HEK293 (cell line): ENCODE measurements around the gene NELL1.

Experiments used
- CTCF ChIA-PET: fragments of 350-600 bp; formaldehyde crosslinking; extraction: SDS; loops from one replicate; lab custom pipeline; 2021; ENCODE audit warnings: antibody characterized with exemption; lab: Yijun Ruan, JAX
- POLR2A ChIA-PET: fragments of 300-600 bp; formaldehyde crosslinking; extraction: SDS; loops from one replicate; lab custom pipeline; 2020; ENCODE audit warnings: antibody characterized with exemption, inconsistent platforms; lab: Yijun Ruan, JAX
- H3K27ac ChIP-seq: fragments of 200-500 bp; sonication (Bioruptor generic); 2 replicates; pipeline ENCODE4 v1.5.1; 2014; ENCODE audit warnings: low read depth, low read length, control low read depth, inconsistent platforms; ENCODE audit errors: extremely low read depth
- H3K36me3 ChIP-seq, 2 experiments: fragments of 200-500 bp in 1 of 2; sonication (Bioruptor generic) in 1 of 2; 1 replicate in 1 of 2; 2 replicates in 1 of 2; pipeline ENCODE4 v1.5.1; 2014 to 2017; ENCODE audit warnings: inconsistent platforms in 2 of 2, low read length in 2 of 2; ENCODE audit not compliant: control insufficient read depth in 2 of 2, insufficient read depth in 1 of 2
- H3K4me1 ChIP-seq: fragments of 200-500 bp; sonication (Bioruptor generic); 2 replicates; pipeline ENCODE4 v1.5.1; 2014; ENCODE audit warnings: mild to moderate bottlenecking, low read length, inconsistent platforms; ENCODE audit not compliant: control insufficient read depth, insufficient read depth
- H3K4me3 ChIP-seq: 2 replicates; pipeline ENCODE4 v1.5.1; 2011; ENCODE audit warnings: low read depth, mild to moderate bottlenecking, control low read depth, low read length, moderate library complexity
- H3K9me3 ChIP-seq: fragments of 200-500 bp; sonication (Bioruptor generic); 2 replicates; pipeline ENCODE4 v1.5.1; 2014; ENCODE audit warnings: low read depth, low read length, inconsistent platforms; ENCODE audit not compliant: control insufficient read depth, insufficient read depth
- ATF2 ChIP-seq: fragments of 450-650 bp; formaldehyde crosslinking; IDR thresholded peaks from 2 replicates; pipeline ENCODE4 v1.5.1; 2016; ENCODE audit warnings: missing biosample characterization, missing genetic modification characterization, low read depth
- CTCF ChIP-seq: fragments of 450-650 bp; formaldehyde crosslinking; IDR thresholded peaks from 2 replicates; pipeline ENCODE4 v1.5.1; 2016; ENCODE audit warnings: missing biosample characterization, missing genetic modification characterization
- EGR2 ChIP-seq: fragments of 450-650 bp; formaldehyde crosslinking; IDR thresholded peaks from 2 replicates; pipeline ENCODE4 v1.5.1; 2016; ENCODE audit warnings: low read depth, missing biosample characterization, missing genetic modification characterization
- ELK4 ChIP-seq: IDR thresholded peaks from 2 replicates; pipeline ENCODE4 v1.6.1; 2011; ENCODE audit warnings: mild to moderate bottlenecking, low read depth, low read length, borderline replicate concordance
- KLF17 ChIP-seq: fragments of 450-650 bp; formaldehyde crosslinking; IDR thresholded peaks from 2 replicates; pipeline ENCODE4 v1.5.1; 2016; ENCODE audit warnings: missing biosample characterization, missing genetic modification characterization
- OVOL3 ChIP-seq: fragments of 450-650 bp; formaldehyde crosslinking; IDR thresholded peaks from 2 replicates; pipeline ENCODE4 v1.5.1; 2016; ENCODE audit warnings: missing biosample characterization, missing genetic modification characterization
- PBX3 ChIP-seq: sonication (generic); formaldehyde crosslinking; IDR thresholded peaks from 2 replicates; pipeline ENCODE4 v1.8.1; 2022; ENCODE audit warnings: mild to moderate bottlenecking, moderate library complexity, missing genetic modification reagents
- PRDM6 ChIP-seq: fragments of 450-650 bp; formaldehyde crosslinking; IDR thresholded peaks from 2 replicates; pipeline ENCODE4 v1.5.1; 2017; ENCODE audit warnings: missing biosample characterization, missing genetic modification characterization
- TCF7L2 ChIP-seq: IDR thresholded peaks from 2 replicates; pipeline ENCODE4 v1.6.1; 2011; ENCODE audit warnings: low read depth, mild to moderate bottlenecking, inconsistent platforms, low read length, moderate library complexity, borderline replicate concordance
- YY2 ChIP-seq: fragments of 450-650 bp; formaldehyde crosslinking; IDR thresholded peaks from 2 replicates; pipeline ENCODE4 v1.5.1; 2016; ENCODE audit warnings: missing biosample characterization, missing genetic modification characterization
- ZBTB11 ChIP-seq: fragments of 450-650 bp; formaldehyde crosslinking; conservative IDR thresholded peaks from 2 replicates; pipeline ENCODE4 v1.5.1; 2016; ENCODE audit warnings: low read depth, missing biosample characterization, missing genetic modification characterization
- ZBTB44 ChIP-seq: fragments of 450-650 bp; IDR thresholded peaks from 2 replicates; pipeline ENCODE4 v1.5.1; 2018; ENCODE audit warnings: missing biosample characterization, mild to moderate bottlenecking, missing genetic modification characterization
- ZNF112 ChIP-seq: fragments of 450-650 bp; formaldehyde crosslinking; IDR thresholded peaks from 2 replicates; pipeline ENCODE4 v1.5.0; 2017; ENCODE audit warnings: missing biosample characterization, missing genetic modification characterization
- ZNF560 ChIP-seq: fragments of 450-650 bp; formaldehyde crosslinking; IDR thresholded peaks from 2 replicates; pipeline ENCODE4 v1.5.1; 2017; ENCODE audit warnings: missing biosample characterization, missing genetic modification characterization, borderline replicate concordance
- ZNF623 ChIP-seq: fragments of 450-650 bp; formaldehyde crosslinking; IDR thresholded peaks from 2 replicates; pipeline ENCODE4 v1.5.1; 2016; ENCODE audit warnings: missing biosample characterization, missing genetic modification characterization
- ZNF626 ChIP-seq: fragments of 450-650 bp; sonication (Bioruptor Pico); formaldehyde crosslinking; IDR thresholded peaks from 2 replicates; pipeline ENCODE4 v1.5.1; 2018; ENCODE audit warnings: missing biosample characterization, missing genetic modification characterization, inconsistent platforms
- ZNF645 ChIP-seq: fragments of 450-650 bp; formaldehyde crosslinking; IDR thresholded peaks from 2 replicates; pipeline ENCODE4; 2016; ENCODE audit warnings: missing biosample characterization, missing genetic modification characterization

NELL1 gene

GRCh38 chr11:20632169-20632532 is 37.2 kb upstream of the NELL1 start:
- no peaks in the 10 kb centered on the region for H3K36me3 ChIP-seq
- no peak for TF ChIP-seq PBX3 (CRISPR knock-in tag)
- no peak for TF ChIP-seq ZBTB44 (tag by site-specific recombination)
- TF ChIP-seq CTCF (tag by site-specific recombination): no peak
- no peak for TF ChIP-seq ZNF112 (tag by site-specific recombination)
- no peak for TF ChIP-seq ZNF560
- no peak for TF ChIP-seq OVOL3 (tag by site-specific recombination)
- no peak for TF ChIP-seq ZNF645 (tag by site-specific recombination)
- TF ChIP-seq YY2 (tag by site-specific recombination): no peak
- TF ChIP-seq ZBTB11: no peak
- no peak for TF ChIP-seq EGR2 (tag by site-specific recombination)
- TF ChIP-seq ELK4: no peak
- TF ChIP-seq TCF7L2: no peak
- TF ChIP-seq ATF2 (tag by site-specific recombination): no peak
- TF ChIP-seq ZNF623 (tag by site-specific recombination): no peak
- no peak for TF ChIP-seq PRDM6 (tag by site-specific recombination)
- no peak for TF ChIP-seq KLF17 (tag by site-specific recombination)
- TF ChIP-seq ZNF626 (tag by site-specific recombination): no peak
- TF ChIP-seq, all 188 proteins: peak for 0
- POLR2A ChIA-PET: no interaction called here

More at GRCh38 chr11:20632169-20632532, 37.2 kb upstream of the NELL1 start:
- CTCF ChIA-PET: no interaction called here
- H3K9me3 ChIP-seq: no peaks in the 10 kb centered on the region
- H3K4me1 ChIP-seq: no peaks in the 10 kb centered on the region
- H3K4me3 ChIP-seq: no peak overlapping the region
- no peak overlapping the region for H3K27ac ChIP-seq
